Activated T-cell treated with anti-CD3 and anti-CD28 coated beads for 24 hours (primary cell): ENCODE data around the gene TRAF6.

Source experiments
- DNase-seq: peaks from one replicate; pipeline ENCODE4 v3.0.0-alpha.2; 2020; ENCODE audit warnings: low read depth

Gene TRAF6

DNA sequence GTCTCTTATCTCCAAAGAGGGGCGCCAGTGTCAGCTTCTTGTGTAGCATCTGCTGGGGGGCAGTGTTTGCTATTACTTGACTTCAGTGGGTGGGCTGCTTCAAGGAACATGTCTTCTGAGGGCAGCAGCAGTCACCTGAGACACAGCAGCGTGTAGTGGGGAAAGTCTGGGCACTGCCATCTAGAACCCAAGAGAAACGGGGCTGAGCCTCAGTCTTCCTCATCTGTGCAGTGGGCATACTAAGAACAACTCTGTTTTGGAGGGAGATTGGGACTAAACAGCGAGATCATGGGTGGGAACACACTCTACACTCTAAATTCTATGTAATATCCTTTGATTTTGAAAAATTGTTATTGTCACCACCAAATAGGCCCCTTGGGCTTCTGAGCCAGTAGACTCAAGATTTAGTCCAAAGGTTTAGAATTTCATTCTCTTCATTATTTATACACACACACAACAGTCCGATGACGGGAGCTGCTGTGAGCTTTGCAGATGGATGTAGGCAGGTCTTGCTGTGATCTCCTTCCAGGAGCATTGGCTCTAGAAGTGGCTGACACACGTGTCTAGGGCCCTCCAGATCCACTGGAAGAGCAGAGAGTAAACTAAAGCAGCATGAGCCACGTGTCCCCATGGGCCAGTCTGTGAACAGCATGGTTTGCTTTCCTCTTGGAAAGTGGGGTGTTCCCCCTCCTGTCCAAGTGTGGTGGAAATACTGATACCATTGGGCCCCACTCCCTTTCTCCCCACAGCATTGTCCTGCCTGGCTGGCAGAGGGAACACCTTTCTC, 51.8 kb downstream of the TRAF6 start:
- no peak for DNase-seq

DNA sequence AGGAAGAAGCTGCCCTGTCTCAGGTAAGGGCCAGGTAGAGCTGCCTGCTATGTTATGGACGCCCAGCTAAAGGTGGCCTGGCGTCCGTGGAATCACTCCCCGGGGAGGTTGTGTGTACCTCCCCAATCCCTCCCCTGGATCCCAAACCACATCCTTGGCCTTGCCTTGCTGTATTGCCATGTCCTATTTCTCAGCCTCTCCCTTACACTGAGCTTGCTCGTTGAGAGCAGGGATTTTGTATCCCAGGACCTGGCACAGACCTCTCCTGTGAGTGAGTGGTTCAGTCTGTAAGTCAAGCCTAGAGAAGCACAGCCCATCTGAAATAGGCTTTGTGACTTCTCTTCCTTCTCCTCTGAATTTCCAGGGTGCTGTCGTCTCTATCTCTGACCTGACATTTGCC, 53.9 kb downstream of the TRAF6 start:
- no peak for DNase-seq

DNA sequence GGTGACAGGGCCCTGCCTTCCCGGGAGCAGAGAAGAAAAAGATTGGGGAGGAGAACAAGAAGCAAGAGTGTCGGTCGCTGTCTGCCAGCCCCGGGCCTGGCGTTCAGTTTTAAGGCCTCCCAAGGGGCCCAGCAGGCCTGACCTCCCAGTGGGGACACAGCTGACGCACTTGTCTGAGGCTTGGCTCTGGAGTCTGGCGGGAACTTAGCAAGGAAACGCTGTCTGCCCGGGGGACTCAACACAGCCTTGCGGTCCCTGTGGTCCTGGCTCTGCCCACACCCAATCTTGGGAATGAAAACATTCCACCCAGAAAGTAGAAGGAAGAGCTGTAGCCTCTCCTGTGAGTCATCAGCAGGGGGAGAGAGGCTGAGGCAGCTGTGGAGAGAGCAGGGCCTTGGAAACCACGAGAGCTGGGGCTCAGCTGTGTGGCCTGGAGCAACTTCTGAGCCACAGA, 54.4 kb downstream of the TRAF6 start:
- no peak for DNase-seq

DNA sequence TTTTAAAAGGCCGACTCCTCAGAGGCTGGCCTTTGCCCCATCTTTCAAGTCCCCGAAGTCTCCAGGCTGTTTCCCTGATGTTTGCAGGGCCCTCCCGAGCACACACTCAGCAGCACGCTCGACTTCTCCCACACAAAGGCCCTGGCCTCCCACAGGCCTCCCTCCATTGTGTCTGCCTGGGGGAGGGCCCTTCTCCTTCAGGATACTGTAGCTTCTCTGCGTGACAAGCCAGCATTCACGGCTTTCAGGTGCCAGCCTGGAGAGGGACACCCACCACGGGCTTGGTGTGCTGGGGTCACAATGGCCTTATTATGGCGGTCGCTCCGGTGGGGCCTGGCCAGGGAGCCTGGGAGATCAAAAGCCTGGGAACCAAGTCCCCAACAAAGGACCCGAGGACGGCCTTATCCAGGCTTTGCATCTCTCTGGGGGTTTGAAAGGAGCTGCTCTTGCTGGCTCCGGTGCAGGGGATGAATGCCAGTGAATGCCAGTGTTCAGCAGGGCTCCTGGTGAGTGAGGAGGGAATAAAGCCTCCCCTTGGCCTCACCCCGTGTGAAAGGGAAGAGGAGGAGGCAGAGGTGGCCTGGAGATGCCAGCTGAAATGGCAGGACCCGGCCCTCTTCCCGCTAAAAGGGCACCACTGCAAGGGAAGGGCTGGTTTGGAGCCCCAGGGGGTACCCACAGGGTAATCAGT, 55.0 kb downstream of the TRAF6 start:
- DNase-seq: no peak

DNA sequence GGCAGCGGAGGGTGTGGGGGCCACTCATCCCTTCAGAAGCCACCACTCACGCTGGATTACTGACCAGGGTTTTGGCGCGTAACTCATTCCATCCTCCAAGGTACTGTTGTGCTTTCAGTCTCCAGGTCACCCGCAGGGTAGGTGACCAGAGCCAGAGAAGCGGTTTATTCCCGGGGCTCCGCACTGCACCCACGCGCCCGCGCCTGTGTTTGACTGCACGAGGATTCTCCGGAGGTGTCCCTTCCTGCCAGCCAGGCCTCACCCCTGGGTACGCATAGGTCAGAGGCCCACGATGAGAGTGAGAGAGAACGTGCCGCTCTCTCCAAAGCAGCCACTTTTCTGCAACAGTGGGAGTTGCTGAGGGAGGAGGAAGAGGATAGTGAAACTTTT, 55.5 kb downstream of the TRAF6 start:
- DNase-seq: no peak

DNA sequence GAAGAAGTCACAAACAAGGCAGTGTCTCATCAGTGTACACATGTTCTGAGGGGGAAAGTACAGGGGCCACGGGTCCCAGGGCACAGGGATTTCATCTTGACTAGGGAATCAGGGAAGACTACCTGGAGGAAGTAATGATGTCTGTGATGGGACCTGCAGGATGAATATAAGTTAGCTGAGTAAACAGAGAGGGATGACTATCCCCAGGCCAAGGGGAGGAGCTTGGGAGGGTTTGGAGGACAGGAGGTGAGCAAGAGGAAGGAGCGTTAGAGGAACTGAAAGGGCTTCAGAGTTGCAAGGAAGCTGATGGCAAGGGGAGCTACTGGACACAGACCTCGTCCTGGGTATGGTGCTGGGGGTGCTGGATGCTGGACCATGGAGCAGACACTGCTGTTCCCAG, 56.4 kb downstream of the TRAF6 start:
- no peak for DNase-seq

DNA sequence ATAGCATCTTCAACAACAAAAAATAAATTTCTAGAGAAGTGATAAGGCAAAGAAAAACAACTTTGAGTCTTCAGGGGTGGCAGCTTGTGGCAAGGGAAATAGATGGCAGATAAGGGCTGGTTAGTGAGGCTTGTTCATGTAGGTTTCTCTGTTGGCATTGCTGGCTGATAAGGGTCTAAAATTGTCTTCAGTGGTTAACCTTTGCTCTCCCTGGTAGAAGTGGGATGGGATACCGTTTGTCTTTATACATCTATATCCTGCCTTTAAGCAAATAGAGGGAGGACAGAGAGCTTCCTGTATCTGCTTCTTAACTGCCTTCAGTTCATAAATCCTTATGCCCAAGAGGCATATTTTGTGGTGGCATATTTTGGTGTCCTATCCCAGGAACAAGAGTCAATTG, 57.1 kb downstream of the TRAF6 start:
- no peak for DNase-seq

DNA sequence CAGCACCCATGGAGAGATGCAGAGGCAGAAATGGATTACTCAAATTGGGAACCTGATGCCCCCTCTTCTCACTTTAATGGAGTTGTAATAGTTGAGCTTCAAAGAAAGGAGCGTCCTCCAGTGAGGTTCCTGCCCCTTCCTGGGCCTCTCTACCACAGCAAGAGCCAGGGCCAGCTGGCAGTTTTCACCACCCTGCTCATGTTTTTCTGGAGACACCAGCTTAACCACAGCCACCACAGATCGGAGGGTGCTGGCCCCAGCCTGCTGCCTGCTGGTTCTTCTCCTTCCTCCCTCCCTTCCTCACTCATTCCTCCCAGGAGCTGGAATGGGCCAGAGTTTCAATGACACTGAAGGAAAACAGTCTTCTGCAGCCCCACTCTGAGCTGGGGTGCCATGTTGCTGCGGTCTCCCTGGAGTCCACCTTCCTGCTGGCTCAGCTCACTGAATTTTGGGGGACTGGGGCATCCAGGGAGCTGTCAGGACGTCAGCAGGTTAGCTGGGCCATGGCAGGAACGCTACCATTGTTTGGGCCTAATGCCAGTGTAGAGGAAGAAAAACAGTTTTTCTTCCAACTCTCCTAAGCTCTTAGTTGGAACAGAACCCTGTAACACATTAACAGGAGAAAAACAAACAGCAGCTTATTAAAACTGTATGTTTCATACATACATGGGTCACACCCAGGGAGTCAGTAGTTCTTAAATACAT, 57.7 kb downstream of the TRAF6 start:
- no peak for DNase-seq

DNA sequence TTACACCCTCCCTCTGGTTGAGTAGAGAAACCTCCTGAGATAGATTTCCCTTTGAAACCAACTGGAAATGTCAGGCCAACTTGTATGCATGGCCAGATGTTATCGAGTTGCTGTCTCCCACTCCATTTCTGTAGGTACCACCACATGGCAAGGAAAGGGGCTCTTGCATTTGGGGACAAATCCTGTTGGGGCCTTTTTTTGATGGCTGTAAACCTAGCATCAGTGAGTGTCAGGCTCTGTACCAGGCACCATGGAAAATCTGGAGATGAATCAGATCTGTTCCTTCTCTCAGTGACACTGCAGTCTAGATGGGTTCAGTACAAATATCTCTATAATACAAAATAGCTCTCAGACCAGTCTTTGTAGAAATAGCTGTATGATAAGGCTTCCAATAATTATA, 58.4 kb downstream of the TRAF6 start:
- no peak for DNase-seq

DNA sequence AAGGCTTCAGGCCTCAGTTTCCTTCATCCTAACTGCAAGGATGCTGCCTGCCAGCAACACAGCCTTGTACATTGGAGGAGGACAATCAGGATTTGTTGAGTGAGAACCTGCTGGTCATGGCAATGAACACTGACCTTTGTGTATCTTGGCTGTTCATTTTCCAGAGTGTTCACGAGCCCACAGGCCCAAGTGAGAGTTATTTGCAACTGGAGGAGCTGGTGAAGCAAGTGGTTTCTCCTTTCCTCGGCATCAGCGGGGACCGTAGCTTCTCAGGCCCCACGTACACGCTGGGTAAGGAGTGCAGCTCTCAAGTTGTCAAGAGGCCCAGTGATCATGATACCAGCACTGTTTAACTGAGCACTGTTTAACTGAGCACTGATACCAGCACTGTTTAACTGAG, 59.0 kb downstream of the TRAF6 start:
- DNase-seq: no peak

DNA sequence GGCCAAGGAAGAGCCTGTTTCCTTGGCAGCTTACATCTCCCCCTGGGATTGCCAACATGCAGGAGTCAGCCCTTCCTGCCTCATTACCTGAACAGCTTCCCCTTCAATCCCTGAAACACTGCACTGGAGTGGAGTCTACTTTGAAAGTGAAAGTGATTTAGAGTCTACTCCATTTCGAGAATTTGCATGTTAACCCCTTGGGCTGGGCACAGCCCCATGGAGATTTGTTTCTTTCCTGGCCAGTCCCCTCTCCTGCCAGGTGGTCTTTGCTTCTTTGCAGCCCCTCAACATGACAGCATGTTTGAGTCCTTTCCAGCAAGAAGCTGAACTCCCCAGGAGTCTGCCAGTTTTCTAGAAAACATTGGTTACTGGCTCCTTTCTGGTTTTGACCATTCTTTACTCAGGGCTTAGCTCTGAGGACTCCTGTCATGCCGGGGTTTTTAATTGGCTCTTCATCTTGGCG, 59.9 kb downstream of the TRAF6 start:
- DNase-seq: no peak

DNA sequence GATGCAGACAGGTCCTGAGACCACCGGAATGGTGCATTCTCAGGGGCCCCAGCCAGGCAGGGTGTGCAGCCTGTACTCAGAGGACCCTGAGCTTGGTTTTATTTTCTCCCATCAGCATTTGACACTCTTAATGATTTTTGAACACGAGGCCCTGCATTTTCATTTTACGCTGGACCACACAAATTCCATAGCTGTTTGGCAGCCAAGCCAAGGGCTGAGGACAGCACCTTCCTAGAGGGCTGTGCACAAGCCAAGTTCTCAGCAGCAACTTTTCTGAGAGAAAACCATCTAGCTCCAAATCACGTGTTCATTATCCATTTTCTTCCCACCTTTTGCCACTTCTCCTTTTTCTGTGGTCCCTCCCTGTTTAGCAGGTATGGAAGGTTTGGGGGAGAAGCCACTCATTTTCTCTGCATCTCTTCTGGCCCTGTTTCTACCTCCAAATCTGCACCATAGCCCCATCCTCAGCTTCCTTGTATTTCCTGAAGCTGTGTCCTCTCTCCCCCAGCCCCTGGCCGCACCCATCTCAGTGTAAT, 60.4 kb downstream of the TRAF6 start:
- DNase-seq: no peak

DNA sequence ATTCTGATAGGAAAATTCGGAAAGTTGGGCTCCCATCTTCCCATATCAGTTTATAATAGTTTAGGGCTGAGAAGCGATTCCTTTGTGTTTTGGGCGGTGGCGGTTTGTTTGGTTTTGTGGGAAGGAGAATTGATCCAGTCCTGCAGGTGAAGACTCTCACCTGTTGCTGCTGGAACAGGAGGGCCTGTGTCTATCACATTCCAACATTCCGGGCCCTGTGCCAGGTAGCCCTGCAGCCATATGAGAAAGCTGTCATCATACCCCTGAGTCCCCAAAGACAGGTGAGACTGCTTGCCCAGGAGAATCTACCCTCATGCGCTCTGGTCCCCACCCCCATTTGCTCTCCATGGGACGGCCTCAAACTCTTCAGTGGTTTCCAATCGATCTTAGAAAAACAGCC, 62.1 kb downstream of the TRAF6 start:
- DNase-seq: no peak

DNA sequence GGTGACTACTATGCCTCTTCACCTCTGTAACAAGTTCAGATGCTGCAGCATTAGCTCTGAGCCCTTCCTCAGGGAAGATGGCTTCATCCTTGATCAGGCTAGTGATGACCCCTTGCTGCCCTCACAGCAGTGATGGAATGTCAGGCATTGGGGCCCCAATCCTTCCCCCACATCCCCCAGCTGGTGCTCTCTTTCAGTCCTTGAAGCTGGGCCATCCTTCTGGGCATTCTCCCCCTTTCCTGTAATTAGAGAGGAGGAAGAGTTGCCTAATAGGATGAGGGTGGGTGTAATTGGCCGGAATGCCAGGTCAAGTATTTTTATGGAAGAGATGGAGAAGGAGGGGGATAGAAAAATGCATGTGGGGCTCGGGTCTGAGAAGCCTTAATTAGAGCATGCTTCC, 62.6 kb downstream of the TRAF6 start:
- DNase-seq: no peak

DNA sequence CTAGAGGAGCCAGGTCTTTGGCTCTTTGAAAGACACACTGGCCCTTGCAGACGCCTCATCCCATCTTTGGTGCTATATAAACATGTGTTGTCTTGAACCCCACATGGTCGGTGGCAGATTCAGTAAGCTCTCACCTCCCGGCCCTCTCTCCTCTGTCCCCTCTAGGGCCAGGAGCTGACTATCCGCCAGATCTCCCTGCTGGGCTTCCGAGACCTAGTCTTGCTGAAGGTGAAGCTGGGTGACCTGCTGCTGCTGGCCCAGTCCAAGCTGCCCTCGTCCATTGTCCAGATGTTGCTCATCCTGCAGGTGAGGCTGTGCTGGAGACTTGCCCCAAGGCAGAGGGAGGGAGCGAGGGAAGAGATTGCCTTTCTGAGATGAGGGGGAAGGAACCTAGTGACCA, 63.9 kb downstream of the TRAF6 start:
- DNase-seq: no peak

DNA sequence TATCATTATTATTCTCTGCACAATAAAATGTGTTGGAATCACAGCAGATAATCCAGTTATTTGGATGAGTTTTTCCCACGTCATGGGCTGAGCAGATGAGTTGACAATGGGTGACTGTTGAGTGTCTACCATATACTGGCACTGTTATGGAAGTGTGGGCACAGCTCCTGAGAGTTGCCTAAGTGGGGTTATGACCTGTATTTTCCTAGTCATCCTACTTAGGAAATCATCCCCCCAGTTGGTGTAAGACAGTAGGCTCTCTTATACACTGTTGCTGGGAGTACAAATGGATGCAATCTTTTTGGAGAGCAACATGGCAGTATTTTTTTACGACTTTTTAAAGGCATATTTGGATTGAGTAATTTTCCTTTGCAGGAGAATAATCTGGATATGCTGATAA, 66.4 kb downstream of the TRAF6 start:
- DNase-seq: no peak

DNA sequence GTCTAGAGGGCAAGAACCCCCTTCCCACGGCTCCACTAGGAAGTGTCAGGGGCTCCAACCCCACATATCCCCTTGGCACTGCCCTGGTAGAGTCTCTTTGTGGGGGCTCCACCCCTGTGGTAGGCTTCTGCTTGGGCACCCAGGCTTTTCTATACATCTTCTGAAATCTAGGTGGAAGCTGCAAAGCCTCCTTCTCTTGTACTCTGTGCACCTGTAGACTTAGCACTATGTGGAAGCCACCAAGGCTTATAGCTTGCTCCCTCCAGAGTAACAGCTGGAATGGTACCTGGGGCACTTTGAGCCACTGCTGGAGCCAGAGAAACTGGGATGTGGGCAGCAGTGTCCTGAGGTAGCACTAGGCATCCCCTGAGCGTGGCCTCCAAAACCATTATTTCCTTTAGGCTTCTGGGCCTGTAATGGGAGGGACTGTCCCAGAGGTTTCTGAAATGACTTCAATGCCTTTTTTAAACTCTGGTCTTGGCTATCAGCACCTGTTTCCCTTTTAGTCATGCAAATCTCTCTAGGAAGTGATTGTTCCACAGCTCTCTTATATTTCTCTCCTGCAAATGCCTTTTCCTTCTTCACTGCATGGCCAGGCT, 68.4 kb downstream of the TRAF6 start:
- DNase-seq: no peak

DNA sequence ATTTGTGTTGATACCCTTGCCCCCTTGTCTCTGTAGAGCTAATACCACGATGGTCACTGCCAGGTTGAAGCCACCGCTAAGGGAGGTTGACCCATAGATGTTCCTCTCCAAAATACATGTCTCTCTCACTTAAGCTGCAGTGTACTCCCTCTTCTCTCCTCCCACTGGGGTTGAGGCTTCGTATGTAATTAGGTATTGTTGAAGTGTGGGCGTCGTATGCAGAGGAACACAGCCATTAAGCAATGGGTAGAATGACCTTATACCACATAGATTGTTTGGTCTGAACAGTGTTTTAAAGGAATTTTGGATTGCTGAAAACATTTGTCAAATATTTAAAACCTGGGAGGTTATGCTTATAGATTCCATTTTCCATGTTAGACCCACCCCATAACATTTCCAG, 71.9 kb downstream of the TRAF6 start:
- no peak for DNase-seq

DNA sequence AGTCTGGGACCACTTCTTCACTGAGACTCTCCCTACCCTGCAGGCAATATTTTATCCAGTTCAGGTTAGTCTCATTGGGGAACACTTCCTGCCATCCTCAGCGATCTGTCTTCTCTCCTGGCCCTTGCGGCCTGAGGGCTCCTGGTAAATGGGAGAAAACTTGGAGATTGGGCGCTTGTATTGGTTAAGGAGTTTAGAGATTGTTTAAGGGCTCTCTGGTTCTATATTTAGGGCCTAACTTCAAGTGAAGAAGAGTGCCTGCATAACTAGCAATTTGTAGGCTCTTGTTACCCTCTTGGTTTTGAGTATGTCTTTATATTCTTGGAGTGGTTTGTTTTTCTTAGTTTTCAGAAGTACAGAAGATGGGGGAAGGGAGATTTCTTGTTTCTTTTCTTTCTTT, 72.7 kb downstream of the TRAF6 start:
- DNase-seq: no peak
